ENCODE results near the gene MRAP.
"Not testable (repeated sequence)": the region's sequence is repeated elsewhere in the genome, so short reads cannot be mapped to it uniquely, and the experiment has no call there.

MRAP gene

GRCh38 chr21:32300117-32300681, 1.5 kb downstream of the MRAP start:
- DNase-seq (ENCODE audit: low read depth in 3 of 3), result no peak

- DNase-seq (ENCODE audit: low read depth in 3 of 3), result no peak
Measured at GRCh38 chr21:32301596-32301995, 2.9 kb downstream of the MRAP start.

DNA sequence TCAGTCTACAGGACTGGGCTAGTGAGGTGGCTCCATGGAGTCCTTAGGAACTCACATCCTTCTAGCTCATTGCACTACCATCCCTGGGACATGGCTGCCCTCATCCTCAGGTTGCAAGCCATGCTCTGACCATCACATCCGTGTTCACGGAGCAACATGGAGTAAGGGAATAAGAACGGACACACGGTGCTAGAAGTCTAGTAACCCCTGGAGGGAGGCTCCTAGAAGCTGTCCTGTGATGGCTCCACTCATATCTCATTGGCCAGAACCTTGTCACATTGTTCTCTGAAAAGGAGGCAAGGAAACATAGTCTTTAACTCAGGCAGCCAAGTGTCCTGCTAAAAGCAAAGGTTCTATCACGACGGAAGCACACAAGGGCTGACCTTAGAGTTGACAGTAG, 3.9 kb downstream of the MRAP start:
- DNase-seq (ENCODE audit: low read depth in 3 of 3), result no peak

GRCh38 chr21:32303385-32303784, 4.7 kb downstream of the MRAP start:
- no peak for DNase-seq (ENCODE audit: low read depth in 3 of 3)

- DNase-seq (ENCODE audit: low read depth in 3 of 3), result no peak
Measured at GRCh38 chr21:32304998-32305397, 6.3 kb downstream of the MRAP start.

- no peak for DNase-seq (ENCODE audit: low read depth in 3 of 3)
Measured at GRCh38 chr21:32306021-32306780, 7.5 kb downstream of the MRAP start.

DNA sequence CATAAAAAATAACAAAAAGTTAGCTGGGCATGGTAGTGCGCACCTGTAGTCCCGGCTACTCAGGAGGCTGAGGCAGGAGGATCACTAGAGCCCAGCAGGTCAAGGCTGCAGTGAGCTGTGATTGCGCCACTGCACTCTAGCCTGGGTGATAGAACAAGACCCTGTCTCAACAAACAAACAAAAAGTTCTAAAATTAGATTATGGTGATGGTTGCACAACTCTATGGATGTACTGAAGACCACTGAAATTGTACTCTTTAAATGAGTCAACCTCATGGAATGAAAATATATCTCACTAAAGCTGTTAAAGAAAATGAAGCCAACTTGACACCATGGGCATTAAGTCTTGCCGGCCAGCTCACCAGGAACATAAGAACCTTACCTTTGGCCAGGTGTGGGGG, 9.1 kb downstream of the MRAP start:
- no peak for DNase-seq (ENCODE audit: low read depth in 3 of 3)

DNA sequence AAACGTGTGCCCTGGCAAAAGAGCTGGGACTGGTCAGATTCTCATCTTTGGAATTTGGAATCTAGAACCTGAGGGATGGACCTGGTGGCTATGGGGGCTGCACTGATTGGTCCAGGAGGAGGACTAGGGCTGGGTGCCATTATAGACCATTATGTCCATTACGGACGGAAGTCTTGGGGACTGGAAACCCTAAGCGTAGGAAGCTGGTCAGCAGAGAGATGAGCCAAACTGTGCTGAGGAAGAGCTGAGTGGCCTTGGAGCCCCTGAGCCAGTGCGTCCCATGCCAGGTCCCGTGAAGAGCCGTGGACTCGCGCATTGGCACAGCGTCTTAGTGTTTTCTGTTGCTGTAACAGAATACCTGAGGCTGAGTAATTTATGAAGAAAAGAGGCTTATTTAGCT, 10.0 kb downstream of the MRAP start:
- no peak for DNase-seq (ENCODE audit: low read depth in 3 of 3)

DNA sequence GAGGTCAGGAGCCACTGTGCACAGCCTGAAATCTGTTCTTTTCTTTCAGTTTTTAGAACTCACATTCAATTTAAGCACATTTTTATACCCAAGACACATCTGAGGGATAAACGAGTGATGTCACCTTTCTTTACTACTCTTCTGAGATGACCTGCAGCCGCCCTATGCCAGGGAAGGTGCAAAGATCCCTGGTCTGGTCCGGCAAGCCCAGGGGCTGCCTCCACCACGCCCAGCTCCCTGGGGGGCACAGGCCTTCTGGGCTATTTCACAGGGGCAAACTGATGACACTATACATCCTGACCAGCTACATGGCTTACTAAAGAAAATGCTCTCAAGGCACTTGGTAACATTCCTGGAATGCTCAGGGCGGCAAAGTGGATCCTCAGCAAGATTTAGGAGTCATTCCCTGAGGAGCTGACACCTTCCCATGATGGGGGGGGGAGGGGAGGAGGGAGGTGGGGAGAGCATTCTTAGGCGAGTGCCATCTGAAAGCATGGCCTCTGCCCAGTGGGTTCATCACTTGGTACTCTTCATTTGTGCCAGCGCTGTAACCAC, 11.3 kb downstream of the MRAP start:
- no peak for DNase-seq (ENCODE audit: low read depth in 3 of 3)

- DNase-seq (ENCODE audit: low read depth in 3 of 3), result not testable (repeated sequence)
Measured at GRCh38 chr21:32310976-32311375, 12.3 kb downstream of the MRAP start.

DNA sequence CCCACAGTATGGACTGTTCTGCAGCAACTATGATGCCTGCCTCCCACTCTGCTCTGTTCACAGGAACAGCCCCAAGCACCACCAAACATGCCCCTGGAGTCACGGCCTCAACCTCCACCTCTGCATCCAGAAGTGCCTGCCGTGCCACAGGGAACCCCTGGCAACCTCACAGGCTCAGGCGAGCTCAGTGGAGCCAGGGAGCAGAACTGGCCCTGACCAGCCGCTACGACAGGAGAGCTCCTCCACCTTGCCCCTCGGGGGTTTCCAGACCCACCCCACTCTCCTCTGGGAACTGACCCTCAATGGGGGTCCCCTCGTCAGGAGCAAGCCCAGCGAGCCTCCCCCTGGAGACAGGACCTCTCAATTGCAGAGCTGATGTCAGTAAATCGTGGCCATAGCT, 13.0 kb downstream of the MRAP start:
- no peak for DNase-seq (ENCODE audit: low read depth in 3 of 3)

GRCh38 chr21:32312326-32312725, 13.7 kb downstream of the MRAP start:
- no peak for DNase-seq (ENCODE audit: low read depth in 3 of 3)

DNA sequence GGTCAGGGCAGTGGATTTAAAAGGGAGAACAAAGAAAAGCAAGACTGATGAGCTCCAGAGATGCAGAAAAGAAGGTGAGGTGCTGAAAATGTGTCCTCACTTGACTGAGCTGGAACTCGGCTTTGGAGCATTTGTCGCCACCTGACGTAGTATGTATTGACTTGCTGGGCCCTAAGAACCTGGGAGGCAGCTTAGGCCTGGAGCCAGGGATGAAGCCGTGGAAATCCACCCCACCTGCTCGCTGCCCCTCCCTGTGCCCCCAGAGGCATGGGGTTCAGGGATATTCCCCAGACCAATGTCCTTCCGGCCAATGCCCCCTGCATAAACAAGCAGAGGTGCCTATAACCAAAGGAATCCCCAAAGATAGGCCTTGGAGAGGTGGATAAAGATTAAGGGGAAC, 14.3 kb downstream of the MRAP start:
- DNase-seq (ENCODE audit: low read depth in 3 of 3), result no peak

DNA sequence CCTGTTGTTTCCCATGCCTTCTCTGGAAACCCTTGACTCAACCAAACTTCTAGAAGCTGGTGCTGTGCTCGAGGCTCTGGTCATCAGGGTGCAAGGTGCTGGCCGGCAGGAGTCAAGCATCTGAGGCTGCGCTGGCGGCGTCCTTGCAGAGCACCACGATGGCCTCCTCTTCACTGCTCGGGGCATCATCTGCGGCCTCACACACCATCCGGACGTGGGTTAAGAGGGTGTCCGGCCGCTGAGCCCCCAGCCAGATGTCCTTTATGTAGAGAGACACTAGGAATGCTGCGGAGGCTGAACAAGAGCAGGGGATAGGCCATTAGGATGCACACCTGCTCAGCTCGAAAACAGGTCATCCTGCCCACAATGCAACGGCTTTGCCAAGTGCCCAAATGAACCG, 16.2 kb downstream of the MRAP start:
- no peak for DNase-seq (ENCODE audit: low read depth in 3 of 3)

DNA sequence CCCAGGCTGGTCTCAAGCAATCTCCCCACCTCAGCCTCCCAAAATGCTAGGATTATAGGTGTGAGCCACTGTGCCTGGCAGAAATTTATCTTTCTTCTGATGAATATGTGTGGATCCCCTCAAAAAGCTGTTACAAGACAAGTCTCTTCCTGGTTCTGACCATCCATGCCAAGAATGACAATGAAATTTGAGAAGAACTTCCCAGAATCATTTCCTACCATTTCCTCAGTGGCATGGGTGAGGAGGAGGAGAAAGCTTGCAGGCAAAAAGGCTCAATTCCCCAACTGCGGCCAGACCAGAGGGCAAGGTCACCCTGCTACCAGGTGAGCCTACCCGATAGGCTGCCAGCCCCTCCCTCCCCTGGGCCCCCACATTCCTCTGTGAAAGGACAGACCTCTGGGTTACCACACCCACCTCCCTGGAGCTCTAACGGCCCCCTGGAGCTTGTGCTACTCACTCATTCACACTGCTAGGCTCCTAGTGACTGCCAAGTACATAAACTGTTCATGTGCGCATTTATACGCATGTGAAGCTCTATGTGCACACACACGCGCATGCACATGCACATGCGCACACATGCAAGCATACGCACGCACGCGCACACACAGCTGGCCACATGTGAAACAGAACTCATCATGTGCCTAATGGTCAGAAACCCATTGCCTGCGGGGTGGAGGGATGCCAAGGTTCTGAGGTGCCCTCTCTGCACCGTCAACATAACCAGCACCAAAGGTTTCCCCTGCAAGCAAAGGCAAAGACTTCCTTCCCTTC, 17.0 kb downstream of the MRAP start:
- DNase-seq (ENCODE audit: low read depth in 3 of 3), result no peak

DNA sequence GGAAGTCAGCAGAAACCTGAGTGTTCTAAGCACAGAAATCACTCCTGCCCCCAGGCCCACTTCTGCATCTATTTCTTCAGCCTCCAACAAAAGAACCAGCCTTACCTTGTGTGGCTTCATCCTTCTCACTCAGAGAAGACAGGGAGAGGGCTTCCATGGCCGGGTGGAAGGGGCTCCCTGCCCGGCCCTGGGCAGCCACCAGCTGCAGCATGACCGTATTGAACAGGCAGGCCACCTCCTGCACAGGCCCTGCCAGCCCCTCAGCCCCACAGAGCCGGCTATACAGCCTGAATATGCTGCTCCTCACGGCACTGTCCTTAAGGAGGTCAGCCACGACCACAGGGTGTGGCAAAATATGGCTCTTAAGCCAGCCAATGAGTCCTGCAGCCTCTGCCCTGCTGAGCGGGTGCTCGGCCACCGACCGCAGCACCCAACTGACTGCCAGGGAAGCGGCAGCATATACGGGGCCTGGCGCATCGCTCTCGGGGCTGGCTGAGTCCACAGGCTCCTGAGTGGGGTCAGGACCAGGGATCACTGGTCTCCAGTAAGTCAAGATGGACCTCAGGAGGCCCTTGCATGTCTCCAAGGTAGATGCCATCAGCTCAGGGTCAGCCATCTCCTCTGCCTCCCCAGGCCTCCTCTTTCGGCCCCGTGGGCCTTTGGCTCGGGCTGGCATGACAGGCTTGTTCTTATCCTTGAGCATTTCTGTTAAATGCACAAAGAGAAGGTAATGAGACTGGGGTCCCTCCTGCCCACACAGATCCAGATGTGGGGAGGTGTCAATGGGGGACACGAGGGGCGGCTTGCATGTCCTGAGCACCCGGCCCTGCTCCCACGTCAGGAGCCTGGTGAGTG, 17.9 kb downstream of the MRAP start:
- no peak for DNase-seq (ENCODE audit: low read depth in 3 of 3)

- DNase-seq (ENCODE audit: low read depth in 3 of 3), result no peak
Measured at GRCh38 chr21:32317726-32318125, 19.1 kb downstream of the MRAP start.

DNA sequence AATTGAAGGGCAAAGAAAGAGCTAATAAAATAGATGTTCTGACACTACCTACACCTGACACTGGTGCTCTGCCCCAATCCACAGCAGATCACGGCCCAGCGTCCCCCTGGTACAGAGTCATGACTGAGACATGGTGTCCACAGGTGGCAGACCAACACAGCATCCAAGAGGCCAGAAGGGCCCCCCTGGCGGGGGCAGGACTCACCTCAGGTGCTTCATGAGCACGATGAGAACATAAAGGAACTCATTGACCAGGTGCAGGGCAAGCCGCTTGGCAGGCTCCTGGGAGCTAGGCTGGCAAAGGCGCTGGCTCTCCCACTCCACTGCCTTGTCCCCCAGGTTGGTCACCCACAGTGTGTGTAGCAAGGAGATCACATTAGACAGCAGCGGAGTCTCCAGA, 20.4 kb downstream of the MRAP start:
- DNase-seq (ENCODE audit: low read depth in 3 of 3), result no peak

- DNase-seq (ENCODE audit: low read depth in 3 of 3), result no peak
Measured at GRCh38 chr21:32320059-32320458, 21.4 kb downstream of the MRAP start.

- DNase-seq (ENCODE audit: low read depth in 3 of 3), result no peak
Measured at GRCh38 chr21:32320726-32321125, 22.1 kb downstream of the MRAP start.

DNA sequence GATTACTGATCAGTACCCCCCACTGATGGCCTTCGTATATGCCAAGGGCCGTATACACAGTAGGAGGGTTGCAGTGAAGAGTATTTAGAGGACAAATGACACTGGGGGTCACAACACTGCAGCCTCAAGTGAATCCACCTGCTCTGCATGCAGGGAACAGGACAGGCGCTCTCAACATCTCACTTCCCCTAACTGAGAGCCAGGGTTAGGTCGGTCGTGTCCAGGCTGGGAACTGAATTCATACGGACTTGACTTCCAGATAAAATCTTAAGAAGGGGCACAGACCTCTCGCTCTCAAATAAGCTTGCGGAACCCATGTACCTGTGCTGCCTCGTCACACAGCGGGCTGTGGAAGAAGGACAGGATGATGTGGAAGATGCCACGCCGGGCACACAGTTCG, 22.8 kb downstream of the MRAP start:
- DNase-seq (ENCODE audit: low read depth in 3 of 3), result no peak

DNA sequence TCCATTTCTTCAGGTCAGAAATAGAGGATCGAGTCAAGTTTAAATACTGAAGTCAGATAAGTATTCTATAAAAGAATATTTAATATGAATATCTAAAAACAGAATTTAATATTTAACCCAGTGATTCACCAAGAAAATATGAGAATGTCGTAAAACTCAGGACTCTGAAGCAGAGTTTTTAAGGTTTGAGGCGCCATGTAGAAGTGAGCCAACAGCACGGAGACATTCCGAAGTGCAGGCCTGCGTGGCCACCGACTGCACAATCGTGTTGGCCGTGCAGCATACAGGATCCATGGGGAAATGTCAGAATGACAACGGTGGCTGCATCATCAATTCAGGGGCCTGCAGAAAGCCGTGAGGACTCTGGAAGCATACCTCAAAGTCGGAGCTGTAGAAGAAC, 23.4 kb downstream of the MRAP start:
- no peak for DNase-seq (ENCODE audit: low read depth in 3 of 3)
